ENCODE data around the gene SLC19A1. TPM values are rescaled to one million over a fixed set of nuclear protein-coding genes. Genes with fewer than 3 reads are reported as not detected.

SLC19A1 gene
- polyA plus RNA-seq, 1 of the 3 experiments (the other 2 are of a cell fraction): 15.0 TPM

GRCh38 chr21:45461369-45461750, 80.9 kb downstream of the SLC19A1 start:
- no peaks in the 10 kb centered on the region for H3K9me2 ChIP-seq
- DNase-seq: no peak
- 82% methylated on average over 4 of the region's 5 CpGs for WGBS (ENCODE audit: low lambda C conversion rate)
- H3K4me3 ChIP-seq (ENCODE audit: low read depth in 2 of 2, low read length in 1 of 2): no peak overlapping the region
- H4K20me1 ChIP-seq (ENCODE audit: insufficient read depth): peaks cover 49% of the 10 kb centered on the region
- TF ChIP-seq EP300 (IDR thresholded peaks at IDR 0.05; ENCODE audit: borderline replicate concordance in 1 of 2, low read depth in 1 of 2, low read length in 1 of 2): no peak
- no peak for TF ChIP-seq TAF1 (IDR thresholded peaks at IDR 0.05; ENCODE audit: borderline replicate concordance, low read depth, low read length)
- TF ChIP-seq FOXJ3 (CRISPR knock-in tag; IDR thresholded peaks at IDR 0.05): no peak
- no peak for TF ChIP-seq GATA2 (CRISPR knock-in tag; IDR thresholded peaks at IDR 0.05)
- TF ChIP-seq GABPA (IDR thresholded peaks at IDR 0.05; ENCODE audit: low read depth): no peak
- no peak for TF ChIP-seq PBX3 (IDR thresholded peaks at IDR 0.05)
- no peak for TF ChIP-seq FOXM1 (IDR thresholded peaks at IDR 0.05; ENCODE audit: low read depth)
- no peak for TF ChIP-seq USF1 (IDR thresholded peaks at IDR 0.05; ENCODE audit: borderline replicate concordance, low read depth)
- TF ChIP-seq SMC3 (IDR thresholded peaks at IDR 0.05; ENCODE audit: low read depth, low read length): no peak
- no peak for TF ChIP-seq NRF1 (IDR thresholded peaks at IDR 0.05; ENCODE audit: low read depth, low read length)
- no peak for TF ChIP-seq ZBTB33 (IDR thresholded peaks at IDR 0.05; ENCODE audit: borderline replicate concordance, low read depth)
- no peak for TF ChIP-seq TEAD4 (IDR thresholded peaks at IDR 0.05; ENCODE audit: borderline replicate concordance, insufficient read depth)
- TF ChIP-seq IRF3 (IDR thresholded peaks at IDR 0.05; ENCODE audit: low read depth, low read length): no peak
- no peak for TF ChIP-seq NFIC (IDR thresholded peaks at IDR 0.05; ENCODE audit: borderline replicate concordance)
- TF ChIP-seq JUND (IDR thresholded peaks at IDR 0.05): no peak
- TF ChIP-seq MEF2A (IDR thresholded peaks at IDR 0.05; ENCODE audit: borderline replicate concordance, low read depth): no peak
- TF ChIP-seq USF2 (IDR thresholded peaks at IDR 0.05; ENCODE audit: borderline replicate concordance, low read depth, low read length): no peak
- no peak for TF ChIP-seq POLR2AphosphoS5 (IDR thresholded peaks at IDR 0.05; ENCODE audit: low read depth, low read length)
- TF ChIP-seq RFX5 (IDR thresholded peaks at IDR 0.05; ENCODE audit: low read length): no peak
- TF ChIP-seq RAD21 (IDR thresholded peaks at IDR 0.05; ENCODE audit: low read length): no peak
- no peak overlapping the region for H3K4me2 ChIP-seq
- no peak overlapping the region for H2AFZ ChIP-seq (ENCODE audit: low read depth)
- peaks cover 0 to 12% of the 10 kb centered on the region in 2 experiments; a peak in 1 of 4 replicates for H3K4me1 ChIP-seq (ENCODE audit: control insufficient read depth in 1 of 2, insufficient read depth in 2 of 2, low read depth in 1 of 2, low read length in 1 of 2)
- peaks cover 77% of the 10 kb centered on the region for H3K79me2 ChIP-seq (ENCODE audit: insufficient read depth)
- H3K9ac ChIP-seq: no peak overlapping the region
- ChIA-PET POLR2A (no interaction called here), CTCF (interaction anchor here (1.7 to 3.4 kb wide), 3 partner anchors 11 to 321 kb away, joined by 4 to 10 read pairs (median 6); no protein-coding TSS in a partner anchor)
- peak overlapping the region in 1 of 2 experiments; percentile 65; a peak in 2 of 4 replicates for H3K27ac ChIP-seq (ENCODE audit: low read depth in 2 of 2, low read length in 1 of 2)
- no peaks in the 10 kb centered on the region for H3K9me3 ChIP-seq
- no peaks in the 10 kb centered on the region for H3K27me3 ChIP-seq (ENCODE audit: insufficient read depth)
- peaks cover 0 to 4% of the 10 kb centered on the region in 2 experiments for H3K36me3 ChIP-seq (replicated peaks in 1 of 2; ENCODE audit: control insufficient read depth in 1 of 2, insufficient read depth in 2 of 2, low read length in 1 of 2)
- no peaks in the 10 kb centered on the region for H3F3A ChIP-seq (replicated peaks; ENCODE audit: insufficient read depth)

Measured in SK-N-SH (cell line).